Measurements from ENCODE around the gene KCNQ1OT1. TPM values are rescaled to one million over a fixed set of nuclear protein-coding genes. Genes with fewer than 3 reads are reported as not detected.
A peak's percentile ranks its signal among the peaks of the same experiment; 100 is the strongest.

The KCNQ1OT1 gene
- total RNA-seq, 1 experiment from 2014 or later: 0.36 TPM

DNA sequence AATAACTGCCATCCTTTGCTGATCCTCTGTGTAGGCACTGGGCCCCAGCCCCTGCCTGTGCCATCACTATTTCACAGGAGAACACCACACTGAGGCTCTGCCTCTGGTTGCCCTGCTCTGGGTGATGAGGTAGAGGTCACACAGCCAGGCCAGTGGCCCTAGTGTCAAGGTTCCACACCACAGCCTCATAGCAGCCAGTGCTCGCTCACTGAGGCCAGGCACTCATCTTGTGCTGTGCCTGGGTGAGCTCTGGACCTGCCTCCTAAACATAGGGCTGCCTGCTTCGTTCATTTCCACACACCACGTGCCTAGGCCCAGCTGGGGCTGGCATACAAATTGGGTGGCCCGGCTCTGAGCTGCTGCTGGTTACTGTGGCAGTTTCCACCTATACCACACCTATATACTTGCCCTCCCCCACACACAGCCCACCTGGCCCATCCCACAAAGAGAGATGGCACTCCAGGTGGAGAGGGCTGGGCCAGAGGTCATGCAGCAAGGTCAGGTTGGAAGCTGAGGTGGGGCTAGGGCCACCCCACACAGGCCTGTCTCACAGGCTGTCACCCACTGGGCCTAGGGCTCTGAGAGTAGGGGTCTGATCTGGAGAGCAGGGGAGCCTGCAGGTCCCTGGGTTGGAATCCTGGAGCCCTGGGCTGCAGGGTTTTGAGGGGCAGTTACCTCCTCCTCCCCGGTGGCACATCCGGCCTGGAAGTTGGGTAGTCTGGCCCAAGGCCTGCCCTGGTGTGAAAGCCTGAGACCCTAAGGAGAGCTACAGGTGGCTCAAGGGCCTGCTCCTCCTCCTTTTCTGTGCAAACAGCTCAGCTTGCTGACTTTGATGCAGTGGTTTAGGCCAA, 11.2 kb downstream of the KCNQ1OT1 start:
- DNase-seq (ENCODE audit: low read depth): no peak

DNA sequence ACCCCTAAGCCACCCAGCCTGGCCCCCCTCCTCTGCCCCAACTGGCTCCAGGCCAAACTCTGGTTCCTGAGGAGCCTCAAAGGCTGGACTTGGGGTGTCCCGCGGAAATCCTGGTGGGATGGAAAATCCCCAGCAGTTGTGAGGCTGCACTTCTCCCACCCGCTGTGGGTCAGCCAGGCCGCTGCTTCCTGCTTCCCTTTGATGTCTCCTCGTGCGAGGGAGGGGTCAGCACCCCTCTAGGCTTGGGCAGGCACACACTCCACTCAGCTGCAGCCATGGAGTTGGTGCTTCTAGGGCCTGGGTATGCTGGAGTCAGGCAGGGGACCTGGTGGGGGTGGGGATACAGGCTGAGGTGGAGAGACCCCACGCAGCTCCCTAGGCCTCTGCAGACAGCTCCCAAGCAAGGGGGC, 12.0 kb downstream of the KCNQ1OT1 start:
- no peak for DNase-seq (ENCODE audit: low read depth)

DNA sequence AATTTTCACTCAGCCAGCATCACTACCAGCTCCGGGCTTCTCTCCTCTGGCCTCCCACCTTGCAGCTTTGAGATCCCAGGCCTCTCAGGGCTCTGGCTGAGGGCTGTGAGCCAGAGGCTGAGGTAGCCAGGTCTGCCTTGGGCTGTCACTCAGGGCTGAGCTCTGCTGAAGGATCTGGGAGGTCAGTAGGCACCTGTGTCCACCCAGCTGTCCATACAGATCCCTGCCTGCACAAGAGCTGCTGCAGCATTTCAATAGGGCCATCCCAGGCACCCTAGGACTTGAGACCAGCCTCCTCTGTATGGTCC, 12.6 kb downstream of the KCNQ1OT1 start:
- no peak for DNase-seq (ENCODE audit: low read depth)

DNA sequence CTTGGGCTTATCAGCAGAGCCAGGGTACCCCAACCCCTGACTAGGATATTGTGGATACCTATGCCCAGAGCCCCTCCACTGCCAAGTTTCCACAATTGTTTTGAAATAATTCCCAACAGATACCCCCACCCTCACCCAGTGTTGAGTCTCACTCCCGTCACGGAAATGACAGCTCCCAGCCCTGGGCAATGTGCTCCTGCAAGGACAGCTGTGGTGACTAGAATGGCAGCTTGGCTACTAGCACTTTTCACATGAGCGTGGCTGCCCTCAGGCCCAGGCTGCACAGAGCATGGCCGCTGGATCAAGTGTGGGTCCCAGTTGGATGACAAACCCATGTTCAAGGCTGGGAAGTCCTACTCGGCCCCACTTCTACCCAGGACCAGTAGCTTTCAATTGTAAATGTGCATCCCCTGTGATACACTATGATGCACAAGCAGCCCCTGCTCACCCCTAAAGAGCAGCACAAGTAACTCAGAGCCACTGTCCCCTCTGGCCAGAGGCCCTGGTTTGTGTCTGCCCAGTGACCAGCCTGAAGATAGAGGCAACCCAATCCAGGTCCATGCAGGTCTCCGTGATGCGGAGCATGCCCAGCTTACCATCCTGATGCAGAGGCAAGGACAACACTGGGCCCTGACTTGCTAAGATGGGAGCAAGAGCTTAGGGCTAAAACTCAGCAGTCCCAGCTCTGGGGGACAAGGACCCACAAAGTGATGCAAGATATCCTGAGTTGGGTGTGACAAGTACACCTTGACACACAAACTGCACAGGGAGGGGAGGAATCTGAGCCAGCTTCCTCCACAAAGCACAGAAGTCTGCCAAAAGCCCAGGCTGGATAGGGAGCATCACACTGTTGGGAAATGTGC, 13.2 kb downstream of the KCNQ1OT1 start:
- no peak for DNase-seq (ENCODE audit: low read depth)

DNA sequence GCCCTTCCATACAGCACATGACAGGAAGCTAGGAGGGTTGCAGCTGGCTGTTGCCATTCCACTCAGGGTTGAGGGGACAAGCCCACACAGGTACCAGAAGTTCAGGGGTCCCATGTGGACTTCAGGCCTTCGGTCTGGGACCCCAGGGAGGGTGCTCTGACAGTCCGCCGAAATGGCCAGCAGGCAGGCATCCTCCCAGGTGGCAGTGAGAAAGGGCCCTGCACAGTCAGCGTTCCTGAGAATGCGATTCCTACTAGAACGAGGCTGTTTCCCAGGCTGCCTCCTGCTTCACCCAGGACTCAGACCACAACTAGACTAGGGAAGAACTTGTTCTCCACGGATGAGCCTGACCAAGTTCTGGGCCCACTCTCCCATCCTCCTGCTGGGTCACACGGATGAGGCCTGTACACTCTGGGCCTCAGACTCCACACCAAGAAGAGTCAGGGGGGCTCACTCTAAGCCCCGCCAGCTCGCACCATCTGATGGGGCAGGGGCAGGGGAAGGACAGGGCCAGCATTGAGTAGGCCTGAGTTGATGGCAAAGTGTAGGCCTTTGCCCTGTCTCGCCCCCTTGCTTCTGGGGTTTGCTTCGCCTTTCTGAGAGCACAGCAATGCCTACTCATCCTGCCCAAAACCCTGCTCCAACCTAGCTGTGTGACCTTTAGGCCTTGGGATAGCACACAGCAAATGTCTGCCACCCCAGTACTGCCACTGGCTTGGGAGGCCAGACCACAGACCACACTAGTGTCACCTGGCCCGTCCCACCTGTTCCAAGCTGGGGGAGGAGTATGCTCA, 14.0 kb downstream of the KCNQ1OT1 start:
- DNase-seq (ENCODE audit: low read depth): no peak

DNA sequence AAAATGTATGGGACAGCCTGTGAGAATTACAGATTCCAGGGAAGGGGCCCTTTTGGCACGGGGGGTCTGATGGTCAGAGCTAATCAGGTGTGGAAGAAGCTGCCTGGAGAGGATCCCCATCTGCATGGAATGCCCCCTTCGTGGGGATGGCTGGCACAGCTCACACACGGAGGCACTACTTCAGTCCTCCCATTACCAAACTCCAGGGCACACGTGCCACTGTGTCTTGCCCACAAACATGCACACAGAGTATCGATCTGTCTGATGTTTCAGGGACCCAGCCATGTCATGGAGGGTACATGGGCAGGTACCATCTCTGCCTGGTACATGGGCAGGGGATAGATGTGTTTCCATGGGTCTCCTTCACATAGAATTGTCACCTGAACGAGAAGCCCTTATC, 14.7 kb downstream of the KCNQ1OT1 start:
- DNase-seq (ENCODE audit: low read depth): no peak

DNA sequence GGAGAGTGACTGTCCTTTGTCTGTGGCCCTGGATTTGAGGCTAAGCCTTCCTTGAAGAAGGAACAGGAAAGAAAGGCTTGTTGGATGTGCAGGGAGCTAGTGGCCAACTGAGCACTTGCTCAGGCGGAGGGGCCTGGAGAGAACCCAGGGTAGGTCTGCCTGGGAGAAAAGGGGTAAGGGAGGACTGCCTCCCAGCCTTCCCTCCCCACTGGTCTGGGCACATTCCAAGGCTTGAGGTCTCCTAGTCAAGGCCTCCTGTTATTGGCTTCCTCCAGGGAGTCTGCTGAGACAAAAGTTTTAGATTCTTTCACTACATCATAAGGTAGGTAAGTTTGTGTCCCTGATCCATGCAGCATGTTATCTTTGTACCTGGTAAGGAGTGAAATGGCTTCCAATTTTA, 15.2 kb downstream of the KCNQ1OT1 start:
- no peak for DNase-seq (ENCODE audit: low read depth)

DNA sequence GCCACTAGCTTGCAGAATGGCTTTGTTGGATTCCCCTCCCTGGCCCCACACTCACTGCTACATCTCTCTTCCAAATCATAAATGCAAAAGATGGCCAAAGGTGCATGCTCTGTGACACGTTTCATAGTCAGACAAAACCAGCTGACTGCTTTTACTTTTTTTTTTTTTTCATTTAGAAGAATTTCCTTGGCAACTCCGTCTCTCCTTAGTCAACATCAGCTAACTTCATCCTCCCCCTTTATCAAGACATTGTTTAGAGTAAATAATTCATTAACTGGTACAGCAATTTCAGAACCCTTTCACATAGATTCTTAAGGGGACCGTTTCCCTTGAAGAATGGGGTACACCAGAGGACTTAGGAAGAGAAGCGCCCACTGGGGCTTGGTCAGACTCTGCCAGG, 16.0 kb downstream of the KCNQ1OT1 start:
- DNase-seq (ENCODE audit: low read depth): no peak

DNA sequence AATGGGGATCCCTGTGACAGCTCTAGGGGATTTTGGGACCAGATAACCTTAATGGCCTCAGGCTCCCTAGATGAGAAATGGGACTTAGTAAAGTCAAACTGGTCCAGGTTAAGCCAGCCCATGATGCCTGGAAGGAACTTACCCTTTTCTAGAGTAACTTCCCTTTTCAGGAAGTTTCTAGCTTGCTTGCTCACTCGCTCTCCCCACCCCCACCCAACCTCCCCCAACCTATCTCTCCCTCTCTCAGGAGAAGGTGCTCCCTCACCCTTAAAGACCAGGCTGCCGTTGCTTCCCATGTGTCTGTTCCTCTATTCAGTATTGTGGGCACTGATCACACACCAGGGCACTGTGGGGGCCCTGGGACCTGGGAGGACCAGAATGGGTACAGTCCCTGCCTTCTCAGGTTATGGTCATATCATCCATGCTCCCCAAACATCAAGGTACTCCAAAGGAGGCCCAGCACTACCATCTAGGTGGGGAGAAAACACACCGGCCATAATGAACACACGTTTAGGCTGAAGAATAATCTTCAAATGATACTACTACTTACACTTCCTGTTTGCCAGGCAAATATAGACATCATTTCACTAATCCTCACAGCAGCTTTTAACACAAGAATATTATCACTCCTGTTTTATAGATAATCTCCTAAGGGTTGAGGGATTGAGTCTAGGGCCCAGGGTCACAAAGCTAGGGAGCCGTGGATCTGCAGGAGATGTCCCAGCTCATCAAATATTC, 18.2 kb downstream of the KCNQ1OT1 start:
- no peak for DNase-seq (ENCODE audit: low read depth)

DNA sequence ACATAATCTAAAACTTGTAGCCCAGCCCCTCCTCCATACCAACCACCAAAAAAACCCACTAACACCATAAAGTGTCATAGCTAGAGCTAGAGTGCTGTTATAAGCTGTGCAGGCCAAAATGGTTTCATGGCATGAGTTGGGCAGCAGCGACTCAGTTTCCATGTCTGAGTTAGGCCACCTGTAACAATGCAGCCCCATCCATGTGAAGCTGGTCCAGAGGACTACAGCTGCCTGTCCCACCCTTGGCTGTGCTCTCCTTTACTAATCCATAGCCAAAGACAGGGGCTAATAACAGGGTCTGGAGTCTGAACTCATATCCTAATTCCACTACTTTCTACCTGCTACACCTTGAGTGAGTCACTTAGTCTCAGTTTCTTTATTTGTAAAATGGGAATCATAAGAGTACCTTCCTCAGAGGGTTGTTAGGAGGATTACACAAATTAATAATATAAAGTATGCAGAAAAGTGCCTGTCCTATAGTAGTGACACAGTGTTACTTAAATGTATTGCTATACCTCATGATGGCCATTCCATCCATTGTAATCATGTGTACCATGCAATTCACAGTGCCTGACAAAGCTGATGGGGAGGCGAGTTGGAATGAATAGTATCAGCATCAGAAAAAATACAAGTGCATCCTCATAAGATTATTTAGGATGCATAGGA, 20.6 kb downstream of the KCNQ1OT1 start:
- DNase-seq (ENCODE audit: low read depth): no peak

DNA sequence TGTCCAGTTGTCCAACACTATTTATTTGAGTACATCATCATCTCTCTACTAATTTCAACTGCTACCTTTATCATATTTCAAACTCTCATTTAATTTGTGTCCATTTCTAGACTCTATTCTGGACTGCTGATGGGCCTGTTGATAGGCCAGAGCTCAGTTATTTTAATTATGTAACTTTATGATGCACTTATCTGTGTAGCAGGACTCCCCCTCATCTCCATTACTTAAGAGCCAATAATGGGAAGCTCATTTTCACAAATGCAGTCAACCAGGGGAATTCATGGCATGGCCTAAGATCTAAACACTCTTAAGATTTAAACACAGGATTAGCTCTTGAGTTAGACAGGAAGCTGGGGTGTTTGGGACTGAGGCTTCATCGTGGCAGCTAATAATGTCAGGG, 21.4 kb downstream of the KCNQ1OT1 start:
- DNase-seq (ENCODE audit: low read depth): no peak

DNA sequence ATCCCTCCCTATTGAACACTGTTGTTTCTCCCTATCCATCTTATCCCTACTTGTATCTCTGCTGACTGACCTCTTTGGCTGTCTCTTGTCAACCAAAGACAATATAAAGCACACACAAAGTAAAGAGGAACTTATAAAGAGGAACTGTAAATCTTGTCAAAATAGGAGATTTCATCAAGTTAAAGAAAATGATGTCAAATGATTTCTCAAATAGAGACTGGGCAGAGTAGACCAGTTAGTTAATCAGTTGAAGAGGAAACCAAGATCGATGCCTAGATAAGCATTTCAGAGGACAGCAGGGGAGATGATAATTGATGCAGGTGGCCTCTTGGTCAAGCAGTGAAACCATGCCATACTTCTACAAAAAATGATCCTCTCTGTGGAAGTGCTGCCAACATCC, 22.7 kb downstream of the KCNQ1OT1 start:
- no peak for DNase-seq (ENCODE audit: low read depth)

DNA sequence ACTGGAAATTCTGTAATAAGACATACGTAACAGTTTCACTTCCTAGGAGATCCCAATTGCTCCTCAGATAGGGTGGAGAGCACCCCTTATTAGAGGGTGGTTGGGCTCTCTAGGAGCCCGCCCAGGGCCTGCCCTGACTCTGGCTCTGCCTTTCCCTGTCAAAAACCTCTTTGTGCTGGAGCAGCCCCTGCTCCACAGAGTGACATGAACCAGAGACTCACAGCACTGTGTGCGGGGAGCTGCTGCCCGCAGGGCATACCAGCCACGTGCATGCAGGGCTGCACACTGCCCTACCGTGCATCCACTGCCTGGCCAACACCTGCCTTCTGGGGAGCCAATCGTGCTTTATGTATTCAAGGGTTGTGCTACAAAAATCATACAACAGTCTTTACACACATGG, 24.3 kb downstream of the KCNQ1OT1 start:
- DNase-seq (ENCODE audit: low read depth): peak; percentile 9

DNA sequence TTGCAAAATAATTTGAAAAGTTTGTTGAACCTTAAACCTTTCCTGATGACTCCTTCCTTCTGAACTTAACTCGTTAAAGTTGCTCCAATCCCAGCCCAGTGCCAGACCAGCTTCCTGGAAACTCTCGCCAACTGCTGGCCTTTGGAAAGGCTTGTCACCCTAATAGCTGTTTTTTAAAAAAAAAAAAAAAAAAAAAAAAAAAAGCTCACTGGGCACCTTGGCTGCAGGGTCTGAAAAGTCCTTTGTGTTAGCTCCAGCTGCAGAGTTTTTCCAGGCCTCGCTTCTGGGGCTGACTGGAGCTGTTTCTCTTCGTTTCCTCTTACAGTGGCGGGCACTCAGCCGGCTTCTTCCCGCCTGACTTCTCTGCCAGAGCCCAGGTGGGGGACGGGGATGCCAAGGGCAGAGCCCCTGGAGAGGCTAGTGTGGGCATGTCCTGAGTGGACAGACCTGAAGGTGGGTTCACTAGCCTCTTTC, 25.1 kb downstream of the KCNQ1OT1 start:
- DNase-seq (ENCODE audit: low read depth): no peak

DNA sequence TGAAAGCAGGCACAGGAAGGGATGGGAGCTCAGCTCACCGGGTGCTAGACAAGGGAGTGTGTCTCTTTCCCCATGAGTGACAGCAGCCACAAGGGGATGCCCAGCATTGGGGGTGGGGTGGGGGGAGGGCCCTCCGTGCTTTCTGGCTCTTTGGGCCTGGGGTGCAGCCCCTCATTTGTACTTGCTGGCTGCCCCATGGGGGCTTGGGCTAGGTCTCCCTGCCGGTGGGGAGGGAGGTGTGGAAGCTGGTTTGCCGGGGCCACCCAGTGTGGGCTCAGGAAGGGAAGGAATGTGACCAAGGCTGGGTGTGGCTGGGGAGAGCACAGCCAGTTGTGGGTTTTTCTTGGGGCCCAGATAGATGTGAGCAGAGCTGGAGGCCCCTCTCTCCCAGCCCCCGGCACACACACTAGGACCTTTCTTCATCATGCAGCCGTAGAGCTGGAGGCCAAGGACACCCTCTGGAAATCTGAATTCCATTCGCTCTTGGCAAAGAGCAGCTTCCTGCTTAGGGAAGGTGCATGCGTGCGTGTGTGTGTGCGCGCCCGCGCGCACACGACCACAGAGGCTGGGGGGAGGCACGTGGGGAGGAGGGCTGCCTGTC, 25.8 kb downstream of the KCNQ1OT1 start:
- DNase-seq (ENCODE audit: low read depth): no peak

DNA sequence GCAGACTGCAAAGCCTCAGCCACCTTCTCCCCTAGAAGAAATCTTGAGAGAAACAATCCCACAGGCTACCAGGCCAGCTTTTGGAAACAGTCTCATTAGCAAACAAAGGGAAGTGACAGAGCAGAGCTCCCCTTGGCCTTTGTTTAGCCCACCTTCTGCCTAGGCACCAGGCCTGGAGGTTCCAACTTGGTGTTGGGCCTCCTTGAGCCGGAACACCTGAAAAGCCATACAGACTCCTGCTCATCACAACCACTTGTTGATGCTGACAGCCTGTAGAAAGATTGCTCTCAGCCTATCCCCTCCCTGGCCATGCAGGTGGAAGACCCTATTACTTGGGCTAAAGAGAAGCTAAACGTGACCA, 26.6 kb downstream of the KCNQ1OT1 start:
- DNase-seq (ENCODE audit: low read depth): no peak

DNA sequence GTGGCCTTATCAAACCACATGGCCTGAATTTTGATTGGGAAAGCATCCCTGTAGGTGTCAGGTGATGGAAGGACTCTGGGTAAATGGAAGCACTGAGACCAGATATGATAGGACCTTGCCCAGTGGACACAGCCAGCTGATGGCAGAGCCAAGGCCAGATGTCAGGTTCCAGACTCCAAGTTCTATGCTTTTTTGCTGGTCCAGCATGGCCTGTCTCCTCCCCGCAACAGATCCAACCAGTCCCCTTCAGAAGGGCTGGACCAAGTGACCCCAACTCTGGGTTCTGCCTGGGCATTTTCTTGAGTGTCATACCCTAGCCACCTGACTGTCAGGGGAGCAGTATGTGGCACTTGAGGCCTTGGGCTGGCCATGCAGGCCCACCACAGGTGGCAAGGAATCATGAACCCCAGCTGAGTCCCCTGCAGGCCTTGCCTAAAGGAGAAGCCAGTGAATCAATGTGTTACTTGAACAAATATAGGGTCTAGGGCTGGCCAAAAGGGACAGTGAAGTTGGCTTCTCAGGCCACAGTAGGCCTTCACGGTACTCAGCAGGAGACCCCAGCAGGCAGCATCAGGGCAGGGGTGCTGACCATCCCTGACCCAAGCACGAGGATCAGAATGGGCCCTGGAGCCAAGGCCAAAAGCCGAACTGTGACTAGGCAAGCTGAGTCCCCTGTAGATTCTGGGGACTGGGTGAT, 27.1 kb downstream of the KCNQ1OT1 start:
- no peak for DNase-seq (ENCODE audit: low read depth)

DNA sequence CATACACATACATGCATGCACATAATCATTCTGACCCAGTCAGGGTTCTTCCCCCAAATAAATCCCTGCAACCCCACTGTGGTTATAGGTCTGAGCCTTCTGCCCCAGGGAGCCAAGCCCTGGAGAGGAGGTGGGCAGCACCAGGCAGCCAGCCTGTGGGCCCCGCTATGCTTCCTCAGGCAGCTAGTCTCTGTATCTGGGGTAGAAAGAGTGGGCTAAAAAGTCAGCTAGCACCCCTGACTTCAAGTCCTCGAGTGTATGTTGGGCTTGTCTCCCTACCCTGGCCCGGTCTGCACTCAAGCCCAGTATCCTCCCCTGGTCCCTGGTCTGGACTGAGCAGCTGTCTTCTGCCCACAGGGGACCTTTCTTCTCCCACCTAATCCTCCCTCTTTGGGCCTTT, 28.0 kb downstream of the KCNQ1OT1 start:
- no peak for DNase-seq (ENCODE audit: low read depth)

DNA sequence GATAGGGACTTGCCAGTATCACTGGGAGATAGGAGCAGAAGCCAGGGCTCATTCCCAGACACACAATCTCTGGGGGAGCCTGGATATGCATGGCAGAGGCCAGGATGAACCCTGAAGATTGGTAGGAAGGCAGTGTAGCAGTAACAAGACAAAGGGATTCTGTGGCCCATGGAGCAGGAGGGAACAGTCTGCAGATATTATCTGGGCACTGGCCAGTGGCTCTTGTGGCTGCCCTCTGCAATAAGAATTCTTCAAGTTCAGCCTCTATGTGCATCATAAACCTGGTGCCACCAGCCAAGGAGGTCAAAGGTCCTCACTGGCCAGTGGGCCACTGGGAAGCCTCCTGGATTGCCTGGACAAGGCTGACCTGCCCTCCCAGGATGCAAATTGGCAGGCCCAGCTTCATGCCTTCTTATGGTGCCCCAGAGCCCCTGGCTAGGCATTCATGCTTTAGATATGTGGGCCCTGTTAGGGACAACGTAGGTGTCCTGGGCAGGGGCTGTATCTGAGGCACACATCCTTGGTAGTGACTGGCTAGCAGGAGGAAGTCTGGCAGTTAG, 29.2 kb downstream of the KCNQ1OT1 start:
- no peak for DNase-seq (ENCODE audit: low read depth)
